Heart left ventricle (tissue), 16 donors: ENCODE data around the gene NOS1AP. TPM values are rescaled to one million over a fixed set of nuclear protein-coding genes. Genes with fewer than 3 reads are reported as not detected.

Experiments used
- ATAC-seq, 4 donors: fragments of 200-7000 bp; cut with Tn5 transposase; one replicate each; pipeline ENCODE4 v1.9.1; 2020 to 2022; ENCODE audit warnings: moderate library complexity in 4 of 4, mild to moderate bottlenecking in 3 of 4, moderate number of reproducible peaks in 1 of 4
- DNase-seq, 5 donors: peaks; one replicate each; pipeline ENCODE4 v3.0.0-alpha.2; 2020
- H3K27ac ChIP-seq, 12 donors: fragments of 200-600 bp; sonication (generic) in 4 of 12; one replicate each; pipeline versions ENCODE4 v1.5.0 to v1.8.0; 2016 to 2022; ENCODE audit warnings: mild to moderate bottlenecking in 2 of 12
- H3K27me3 ChIP-seq, 9 donors: fragments of 200-600 bp; sonication (generic) in 2 of 9; one replicate each; pipeline versions ENCODE4 v1.5.1 to v1.8.0; 2016 to 2022; ENCODE audit warnings: mild to moderate bottlenecking in 3 of 9
- H3K36me3 ChIP-seq, 9 donors: fragments of 200-600 bp; sonication (generic) in 2 of 9; one replicate each; pipeline versions ENCODE4 v1.5.0 to v1.8.0; 2018 to 2022; ENCODE audit warnings: mild to moderate bottlenecking in 2 of 9
- H3K4me1 ChIP-seq, 12 donors: fragments of 200-600 bp; sonication (generic) in 4 of 12; one replicate each; pipeline versions ENCODE4 v1.5.0 to v1.8.0; 2016 to 2022; ENCODE audit warnings: mild to moderate bottlenecking in 3 of 12
- H3K4me3 ChIP-seq, 12 donors: fragments of 200-600 bp; sonication (generic) in 4 of 12; one replicate each; pipeline versions ENCODE4 v1.5.0 to v1.8.0; 2017 to 2022; ENCODE audit warnings: mild to moderate bottlenecking in 9 of 12, moderate library complexity in 4 of 12
- H3K9me3 ChIP-seq, 12 donors: fragments of 200-600 bp; sonication (generic) in 4 of 12; one replicate each; pipeline versions ENCODE4 v1.5.0 to v1.8.0; 2016 to 2022; ENCODE audit warnings: mild to moderate bottlenecking in 1 of 12
- CTCF ChIP-seq, 12 donors: fragments of 200-600 bp; sonication (generic) in 4 of 12; IDR thresholded peaks; one replicate each; pipeline versions ENCODE4 v1.5.0 to v1.8.0; 2018 to 2022; ENCODE audit warnings: antibody characterized with exemption in 12 of 12, mild to moderate bottlenecking in 5 of 12
- POLR2A ChIP-seq, 2 donors: fragments of 450-650 bp; IDR thresholded peaks; one replicate each; pipeline ENCODE4 v1.6.1; 2017; ENCODE audit warnings: antibody characterized with exemption in 2 of 2, mild to moderate bottlenecking in 2 of 2, moderate library complexity in 2 of 2
- WGBS, 4 donors: extraction: QIAGEN DNeasy Blood & Tissue Kit in 2 of 4; methylation state at CpG; one replicate each; pipeline versions ENCODE4 v1.1.5 to v1.1.7; 2013 to 2018; 5-methylcytosine and 5-hydroxymethylcytosine counted together
- intact Hi-C, 10 donors: fragments of 100-400 bp; cut with DNase I; formaldehyde crosslinking; loops; one replicate each; pipeline versions ENCODE4 v1.11.1 to v1.14.2; 2022
- polyA plus RNA-seq, 2 donors: library from polyadenylated mRNA; stranded (reverse); fragments of 200-250 nt; gene quantifications; one replicate each; pipeline ENCODE4 v1.2.3, GENCODE V29; 2013
- total RNA-seq, 9 donors: library from RNA; depleted of rRNA in 2 of 9; stranded (reverse); fragments of >200 nt in 2 of 9; fragmentation: NEBNext Ultra II Directional in 3 of 9; extraction: Animal tissue kit (Norgen Biotek cat#: 25700) in 3 of 9; gene quantifications; one replicate each; pipeline versions ENCODE4 v1.1.0 to v1.2.4, GENCODE V29; 2016 to 2023
- donor health status: ischemic (EF 13 %, LVEDD 7.1; RV severe dilation, severe dysfunction).
- donor health status: healthy with polysubstance abuse.
- donor health status: DM: no; HTN: yes; CAD: no.
- donor health status: DM: no; HTN: no; CAD: no.
- donor health status: ischemic (EF 25% LVEDD 6.9; RV normal size, moderate dysfunction).
- donor health status: ischemic (EF 25% LVEDD 5.7; RV mildly dilated, moderate dysfunction).
- donor health status: healthy.
- donor health status: DM: yes; HTN: yes; CAD: no.
- donor health status: ischemic (EF 35%, LVEDD 5.7; RV mildly dilated, moderate dysfunction).
- donor health status: nonischemic (EF 11% LVEDD 7.7; RV severe dilation, severe dysfunction).
- donor health status: DM: yes; HTN: yes; CAD: no.
- donor health status: PGD.
- donor health status: ischemic (EF 29% LVEDD 5.4; RV normal size, mild dysfunction).
- donor health status: nonischemic (EF 23%, LVEDD 6.1; RV moderate dilation, normal function).

The NOS1AP gene
- total and polyA plus RNA-seq, 11 donors: 1.1 to 6.4 (median 4.3) TPM

- intact Hi-C loops: loop anchor here in 5 of 10 donors (10.0 kb wide), 1 partner anchor 166 kb away; no protein-coding TSS in a partner anchor
- Histone ChIP-seq H3K9me3 (no peaks in the 10 kb centered on the region), H3K27me3 (peaks cover 0 to 13% (median 0%) of the 10 kb centered on the region in 9 donors), H3K36me3 (no peaks in the 10 kb centered on the region), H3K27ac (no peak overlapping the region), H3K4me3 (no peak overlapping the region), H3K4me1 (peaks cover 0 to 7% (median 0%) of the 10 kb centered on the region in 12 donors)
- WGBS, 4 donors: 86 to 95% (median 92%) methylated on average over 3 of the region's 3 CpGs
- DNase-seq (no peak), ATAC-seq (no peak)
- no peak for TF ChIP-seq CTCF (IDR thresholded peaks at IDR 0.05)
- TF ChIP-seq POLR2A (IDR thresholded peaks at IDR 0.05): no peak
These were observed 38.7 kb upstream of the NOS1AP start for GRCh38 chr1:162030759-162031280.

GRCh38 chr1:162033428-162033827 is 36.1 kb upstream of the NOS1AP start:
- WGBS, 4 donors: 37 to 44% (median 38%) methylated on average over 5 to 6 of the region's 6 CpGs
- Histone ChIP-seq H3K4me1 (peaks cover 0 to 7% (median 0%) of the 10 kb centered on the region in 12 donors), H3K9me3 (no peaks in the 10 kb centered on the region), H3K27me3 (peaks cover 0 to 5% (median 0%) of the 10 kb centered on the region in 9 donors), H3K36me3 (no peaks in the 10 kb centered on the region), H3K27ac (peak overlapping the region in 2 of 12 donors; percentile 16 to 19), H3K4me3 (no peak overlapping the region)
- TF ChIP-seq CTCF (IDR thresholded peaks at IDR 0.05) (peak in 2 of 12 donors; percentile 17 to 35), POLR2A (IDR thresholded peaks at IDR 0.05) (no peak)
- intact Hi-C loops: loop anchor here in 5 of 10 donors (10.0 kb wide), 1 partner anchor 169 kb away; no protein-coding TSS in a partner anchor
- DNase-seq (peak in 4 of 5 donors; percentile 35 to 77 (median 54)), ATAC-seq (peak; percentile 88 to 95 (median 94))

- intact Hi-C loops: loop anchor here in 8 of 10 donors (5.0 to 10.0 kb wide), 4 partner anchors 168 to 243 kb away; no protein-coding TSS in a partner anchor
- Histone ChIP-seq H3K27ac (no peak overlapping the region), H3K36me3 (no peaks in the 10 kb centered on the region), H3K4me3 (no peak overlapping the region), H3K4me1 (peaks cover 0 to 7% (median 0%) of the 10 kb centered on the region in 12 donors), H3K27me3 (peaks cover 0 to 5% (median 0%) of the 10 kb centered on the region in 9 donors), H3K9me3 (no peaks in the 10 kb centered on the region)
- no peak for TF ChIP-seq POLR2A (IDR thresholded peaks at IDR 0.05)
- TF ChIP-seq CTCF (IDR thresholded peaks at IDR 0.05): no peak
- WGBS, 4 donors: 29 to 42% (median 39%) methylated on average over 2 of the region's 2 CpGs
- ATAC-seq (no peak), DNase-seq (no peak)
These were observed 34.2 kb upstream of the NOS1AP start for GRCh38 chr1:162035241-162035640.

GRCh38 chr1:162036163-162036562 is 33.3 kb upstream of the NOS1AP start:
- TF ChIP-seq CTCF (IDR thresholded peaks at IDR 0.05) (no peak), POLR2A (IDR thresholded peaks at IDR 0.05) (no peak)
- Histone ChIP-seq H3K27me3 (peaks cover 0 to 5% (median 0%) of the 10 kb centered on the region in 9 donors), H3K27ac (no peak overlapping the region), H3K4me3 (no peak overlapping the region), H3K9me3 (no peaks in the 10 kb centered on the region), H3K36me3 (no peaks in the 10 kb centered on the region), H3K4me1 (peaks cover 0 to 7% (median 0%) of the 10 kb centered on the region in 12 donors)
- intact Hi-C loops: loop anchor here (2.0 to 10.0 kb wide), 6 partner anchors 169 to 244 kb away; no protein-coding TSS in a partner anchor
- WGBS, 4 donors: 78 to 98% (median 93%) methylated on average over 1 of the region's 1 CpG
- DNase-seq: no peak
- no peak for ATAC-seq
